Transverse colon (tissue), 4 donors: ENCODE data around the gene RGL3. TPM values are rescaled to one million over a fixed set of nuclear protein-coding genes. Genes with fewer than 3 reads are reported as not detected.

Source experiments
- DNase-seq: peaks from one replicate; pipeline ENCODE4 v3.0.0-alpha.2; 2019
- H3K27ac ChIP-seq, 4 donors: fragments of 200-600 bp; sonication (generic); 2 replicates each; pipeline ENCODE4 v1.5.1; 2016 to 2018; ENCODE audit warnings: inconsistent platforms in 4 of 4
- H3K27me3 ChIP-seq: fragments of 200-600 bp; sonication (generic); 2 replicates; pipeline ENCODE4 v1.5.1; 2017; ENCODE audit warnings: inconsistent platforms
- H3K36me3 ChIP-seq, 4 donors: fragments of 200-600 bp; sonication (generic); 2 replicates each; pipeline ENCODE4 v1.5.1; 2017 to 2019; ENCODE audit warnings: inconsistent platforms in 4 of 4
- H3K4me1 ChIP-seq, 4 donors: fragments of 200-600 bp; sonication (generic); 2 replicates each; pipeline ENCODE4 v1.5.1; 2017 to 2020; ENCODE audit warnings: inconsistent platforms in 4 of 4
- H3K4me3 ChIP-seq, 4 donors: fragments of 200-600 bp; sonication (generic); 1 replicate in 1 of 4; 2 replicates in 3 of 4; pipeline versions ENCODE4 v1.5.1 to v1.6.1; 2017 to 2019; ENCODE audit warnings: inconsistent platforms in 4 of 4
- H3K9me3 ChIP-seq, 2 donors: fragments of 200-600 bp; sonication (generic); 2 replicates each; pipeline ENCODE4 v1.5.1; 2017 to 2019; ENCODE audit warnings: inconsistent platforms in 2 of 2
- EP300 ChIP-seq: sonication (generic); formaldehyde crosslinking; IDR thresholded peaks from one replicate; pipeline ENCODE4 v1.6.1; 2017; ENCODE audit warnings: antibody characterized with exemption, low read depth
- POLR2A ChIP-seq: fragments of 450-650 bp; IDR thresholded peaks from one replicate; pipeline ENCODE4 v1.6.1; 2016; ENCODE audit warnings: antibody characterized with exemption, mild to moderate bottlenecking, moderate library complexity
- POLR2AphosphoS5 ChIP-seq, 3 donors: sonication (generic); formaldehyde crosslinking; IDR thresholded peaks; one replicate each; pipeline ENCODE4 v1.6.1; 2016; ENCODE audit warnings: antibody characterized with exemption in 3 of 3
- WGBS, 2 donors: methylation state at CpG; one replicate each; pipeline ENCODE4 v1.1.5; 2018; ENCODE audit warnings: low coverage in 1 of 2; 5-methylcytosine and 5-hydroxymethylcytosine counted together
- in situ Hi-C, 4 donors: fragments of 200-750 bp; cut with MboI; loops; one replicate each; pipeline versions ENCODE4 v1.15.0 to v1.15.1; 2017; ENCODE audit warnings: low sequenced_read_pairs in 3 of 4, low pct_ligation_motif_present in 1 of 4, low pct_unique_long_range_greater_than_20kb in 1 of 4
- intact Hi-C: fragments of 100-400 bp; cut with DNase I; formaldehyde crosslinking; loops from one replicate; pipeline ENCODE4 v1.15.1; 2023; ENCODE audit warnings: low total_unique reads
- total RNA-seq, 4 donors: library from RNA; depleted of rRNA; stranded (reverse); fragments of >200 nt; gene quantifications; one replicate each; pipeline ENCODE4 v1.1.0, GENCODE V29; 2016
- TF ChIP-seq, protein P1 (sequence below), 5 experiments: fragments of 200-600 bp in 3 of 5; fragments of 450-650 bp in 2 of 5; sonication (generic) in 3 of 5; IDR thresholded peaks; 1 replicate in 2 of 5; 2 replicates in 3 of 5; pipeline ENCODE4 v1.5.1; 2016 to 2017; ENCODE audit warnings: antibody characterized with exemption in 5 of 5, inconsistent platforms in 3 of 5, mild to moderate bottlenecking in 2 of 5, moderate library complexity in 1 of 5

RGL3 gene
- total RNA-seq, 4 donors from 2014 or later = 6.7 to 78.9 (median 28.1) TPM

DNA sequence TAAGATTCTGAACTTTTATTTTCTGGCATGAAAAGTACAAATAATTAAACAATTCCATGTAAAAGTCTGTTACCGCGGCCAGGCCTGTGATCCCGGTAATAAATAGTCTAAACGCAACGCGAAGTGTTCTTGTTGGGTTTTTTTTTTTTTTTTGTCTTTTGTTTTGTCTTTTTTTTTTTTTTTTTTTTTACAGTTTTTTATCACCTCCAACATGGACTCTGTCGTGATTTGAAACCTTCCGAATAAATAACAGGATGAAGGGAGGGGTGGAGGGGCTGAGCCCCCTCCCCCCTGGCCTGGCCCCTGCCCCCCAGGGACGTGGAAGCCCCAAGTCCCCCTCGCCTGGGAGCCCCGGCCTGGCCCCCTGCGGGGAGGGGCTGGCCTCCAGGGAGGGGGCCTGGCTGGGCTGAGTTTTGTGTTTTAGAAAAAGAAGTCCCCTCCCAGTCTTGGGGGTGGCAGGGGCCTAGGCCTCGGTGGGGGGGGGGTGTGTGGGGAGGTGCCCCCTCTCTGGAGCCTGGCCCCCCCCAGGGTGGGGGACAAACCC, 32.3 kb upstream of the RGL3 start:
- in situ Hi-C loops (loop anchor here in 1 of 4 donors (25.0 kb wide), 1 partner anchor 164 kb away; the partner anchor contains the start of gene TSPAN16), intact Hi-C loops (no loop called here)
- Histone ChIP-seq H3K36me3 (peaks cover 0 to 23% (median 11%) of the 10 kb centered on the region in 4 donors), H3K4me3 (no peak overlapping the region), H3K27ac (no peak overlapping the region), H3K9me3 (no peaks in the 10 kb centered on the region), H3K4me1 (peaks cover 0 to 3% (median 0%) of the 10 kb centered on the region in 4 donors), H3K27me3 (peaks cover 6% of the 10 kb centered on the region)
- TF ChIP-seq, protein P1, sequence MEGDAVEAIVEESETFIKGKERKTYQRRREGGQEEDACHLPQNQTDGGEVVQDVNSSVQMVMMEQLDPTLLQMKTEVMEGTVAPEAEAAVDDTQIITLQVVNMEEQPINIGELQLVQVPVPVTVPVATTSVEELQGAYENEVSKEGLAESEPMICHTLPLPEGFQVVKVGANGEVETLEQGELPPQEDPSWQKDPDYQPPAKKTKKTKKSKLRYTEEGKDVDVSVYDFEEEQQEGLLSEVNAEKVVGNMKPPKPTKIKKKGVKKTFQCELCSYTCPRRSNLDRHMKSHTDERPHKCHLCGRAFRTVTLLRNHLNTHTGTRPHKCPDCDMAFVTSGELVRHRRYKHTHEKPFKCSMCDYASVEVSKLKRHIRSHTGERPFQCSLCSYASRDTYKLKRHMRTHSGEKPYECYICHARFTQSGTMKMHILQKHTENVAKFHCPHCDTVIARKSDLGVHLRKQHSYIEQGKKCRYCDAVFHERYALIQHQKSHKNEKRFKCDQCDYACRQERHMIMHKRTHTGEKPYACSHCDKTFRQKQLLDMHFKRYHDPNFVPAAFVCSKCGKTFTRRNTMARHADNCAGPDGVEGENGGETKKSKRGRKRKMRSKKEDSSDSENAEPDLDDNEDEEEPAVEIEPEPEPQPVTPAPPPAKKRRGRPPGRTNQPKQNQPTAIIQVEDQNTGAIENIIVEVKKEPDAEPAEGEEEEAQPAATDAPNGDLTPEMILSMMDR (IDR thresholded peaks at IDR 0.05) = no peak
- TF ChIP-seq EP300 (no peak), POLR2A (no peak), POLR2AphosphoS5 (IDR thresholded peaks at IDR 0.05) (no peak)
- DNase-seq = no peak
- 19 to 40% methylated on average over 9 of the region's 13 CpGs for WGBS, 2 donors

DNA sequence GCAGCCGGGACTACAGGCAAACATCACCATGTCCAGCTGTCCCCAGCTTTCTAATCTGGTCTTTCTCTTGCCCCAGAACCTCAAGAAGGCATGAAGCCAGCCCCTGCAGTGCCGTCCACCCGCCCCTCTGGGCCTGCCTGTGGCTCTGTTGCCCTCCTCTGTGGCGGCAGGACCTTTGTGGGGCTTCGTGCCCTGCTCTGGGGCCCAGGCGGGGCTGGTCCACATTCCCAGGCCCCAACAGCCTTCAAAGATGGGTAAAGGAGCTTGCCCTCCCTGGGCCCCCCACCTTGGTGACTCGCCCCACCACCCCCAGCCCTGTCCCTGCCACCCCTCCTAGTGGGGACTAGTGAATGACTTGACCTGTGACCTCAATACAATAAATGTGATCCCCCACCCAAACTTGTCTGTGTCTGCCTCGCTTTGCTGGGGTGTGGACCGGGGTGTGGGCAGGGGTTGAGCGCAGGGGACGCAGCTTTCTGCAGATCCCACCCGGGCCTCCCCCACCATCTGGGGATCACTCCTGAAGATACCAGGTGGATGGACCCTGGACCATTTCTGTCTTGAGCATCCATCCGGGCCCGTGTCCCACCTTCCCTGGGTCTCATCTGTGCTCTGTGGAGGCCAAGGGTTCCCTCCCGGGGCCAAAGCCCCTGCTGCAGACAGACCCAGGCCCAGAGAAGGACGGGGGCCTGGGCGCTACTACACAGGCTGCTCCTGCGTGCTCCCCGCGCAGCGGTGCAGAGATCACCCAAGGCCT, 31.6 kb upstream of the RGL3 start:
- Histone ChIP-seq H3K4me1 (peaks cover 0 to 3% (median 0%) of the 10 kb centered on the region in 4 donors), H3K9me3 (no peaks in the 10 kb centered on the region), H3K36me3 (peaks cover 0 to 23% (median 11%) of the 10 kb centered on the region in 4 donors), H3K27ac (no peak overlapping the region), H3K27me3 (peaks cover 6% of the 10 kb centered on the region), H3K4me3 (no peak overlapping the region)
- TF ChIP-seq POLR2A (no peak), POLR2AphosphoS5 (IDR thresholded peaks at IDR 0.05) (no peak), EP300 (no peak)
- TF ChIP-seq, protein P1 (IDR thresholded peaks at IDR 0.05) = no peak
- no peak for DNase-seq
- WGBS, 2 donors = 88% methylated on average over 21 of the region's 21 CpGs; no CpG with 5 or more reads in 1 of the 2 donors
- in situ Hi-C loops = loop anchor here in 1 of 4 donors (25.0 kb wide), 1 partner anchor 163 kb away; the partner anchor contains the start of gene TSPAN16
- intact Hi-C loops = no loop called here

DNA sequence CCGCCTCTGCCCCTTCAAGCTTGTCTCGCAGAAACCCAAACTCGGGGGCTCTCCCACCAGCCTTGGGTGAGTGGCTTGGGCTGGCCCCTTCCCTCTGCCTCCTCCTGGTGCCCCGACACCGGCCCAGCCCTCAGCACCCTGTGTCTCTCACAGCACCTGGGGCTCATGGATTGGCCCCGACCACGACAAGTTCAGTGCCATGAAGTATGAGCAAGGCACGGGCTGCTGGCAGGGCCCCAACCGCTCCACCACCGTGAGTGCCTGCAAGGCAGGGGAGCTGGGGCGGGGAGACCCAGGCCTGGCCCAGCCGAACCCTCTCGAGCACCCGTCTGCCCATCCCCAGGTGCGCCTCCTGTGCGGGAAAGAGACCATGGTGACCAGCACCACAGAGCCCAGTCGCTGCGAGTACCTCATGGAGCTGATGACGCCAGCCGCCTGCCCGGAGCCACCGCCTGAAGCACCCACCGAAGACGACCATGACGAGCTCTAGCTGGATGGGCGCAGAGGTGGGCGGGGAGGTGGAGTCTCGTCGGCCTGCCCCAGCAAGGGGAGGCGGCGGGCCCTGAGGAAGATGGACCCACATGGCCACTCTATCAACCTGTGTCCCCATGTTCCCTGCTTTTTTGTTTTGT, 29.9 kb upstream of the RGL3 start:
- H3K4me3 ChIP-seq = no peak overlapping the region
- H3K4me1 ChIP-seq = peaks cover 0 to 3% (median 0%) of the 10 kb centered on the region in 4 donors
- H3K27ac ChIP-seq = no peak overlapping the region
- H3K9me3 ChIP-seq = no peaks in the 10 kb centered on the region
- WGBS, 2 donors = 94% methylated on average over 27 of the region's 31 CpGs; no CpG with 5 or more reads in 1 of the 2 donors
- in situ Hi-C loops = no loop called here
- no peak for DNase-seq
- peaks cover 0 to 26% (median 11%) of the 10 kb centered on the region in 4 donors for H3K36me3 ChIP-seq
- H3K27me3 ChIP-seq = peaks cover 6% of the 10 kb centered on the region
- no peak for TF ChIP-seq POLR2A
- intact Hi-C loops = loop anchor here (10.0 kb wide), 2 partner anchors 154 to 334 kb away; partner anchors contain the start of gene TSPAN16

DNA sequence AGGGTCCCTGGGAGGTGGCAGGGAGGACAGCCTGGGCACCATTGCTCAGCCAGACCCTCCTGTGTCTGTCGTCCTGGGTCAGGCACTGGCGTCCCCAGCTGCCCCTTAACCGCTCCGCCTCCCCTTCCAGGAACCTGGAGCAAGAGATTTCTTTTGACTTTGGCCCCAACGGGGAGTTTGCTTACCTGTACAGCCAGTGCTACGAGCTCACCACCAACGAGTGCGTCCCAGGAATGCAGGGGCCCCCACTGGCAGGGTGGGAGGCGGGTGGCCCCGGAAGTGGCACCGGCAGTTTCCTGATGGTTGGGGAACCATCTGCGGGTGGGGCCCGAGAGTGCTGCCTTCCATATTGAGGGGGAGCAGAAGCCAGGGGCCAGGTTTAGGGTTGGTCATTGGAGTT, 29.3 kb upstream of the RGL3 start:
- H3K4me1 ChIP-seq = peaks cover 0 to 3% (median 0%) of the 10 kb centered on the region in 4 donors
- H3K36me3 ChIP-seq = peaks cover 0 to 32% (median 14%) of the 10 kb centered on the region in 4 donors
- TF ChIP-seq, protein P1 (IDR thresholded peaks at IDR 0.05) = no peak
- TF ChIP-seq EP300 (no peak), POLR2AphosphoS5 (IDR thresholded peaks at IDR 0.05) (no peak), POLR2A (no peak)
- intact Hi-C loops (loop anchor here (10.0 kb wide), 2 partner anchors 154 to 334 kb away; partner anchors contain the start of gene TSPAN16), in situ Hi-C loops (no loop called here)
- H3K4me3 ChIP-seq = no peak overlapping the region
- H3K27ac ChIP-seq = no peak overlapping the region
- no peaks in the 10 kb centered on the region for H3K9me3 ChIP-seq
- DNase-seq = no peak
- WGBS, 2 donors = 90% methylated on average over 13 of the region's 13 CpGs; no CpG with 5 or more reads in 1 of the 2 donors
- H3K27me3 ChIP-seq = peaks cover 6% of the 10 kb centered on the region
